Nucleus accumbens (tissue), 56 donors: ENCODE data around the gene TBX21.
"Not testable (repeated sequence)": the region's sequence is repeated elsewhere in the genome, so short reads cannot be mapped to it uniquely, and the experiment has no call there.

Experiments
- DNase-seq, 56 donors: peaks; one replicate each; lab custom pipeline; 2025; lab: John Stamatoyannopoulos, UW

Gene TBX21

DNA sequence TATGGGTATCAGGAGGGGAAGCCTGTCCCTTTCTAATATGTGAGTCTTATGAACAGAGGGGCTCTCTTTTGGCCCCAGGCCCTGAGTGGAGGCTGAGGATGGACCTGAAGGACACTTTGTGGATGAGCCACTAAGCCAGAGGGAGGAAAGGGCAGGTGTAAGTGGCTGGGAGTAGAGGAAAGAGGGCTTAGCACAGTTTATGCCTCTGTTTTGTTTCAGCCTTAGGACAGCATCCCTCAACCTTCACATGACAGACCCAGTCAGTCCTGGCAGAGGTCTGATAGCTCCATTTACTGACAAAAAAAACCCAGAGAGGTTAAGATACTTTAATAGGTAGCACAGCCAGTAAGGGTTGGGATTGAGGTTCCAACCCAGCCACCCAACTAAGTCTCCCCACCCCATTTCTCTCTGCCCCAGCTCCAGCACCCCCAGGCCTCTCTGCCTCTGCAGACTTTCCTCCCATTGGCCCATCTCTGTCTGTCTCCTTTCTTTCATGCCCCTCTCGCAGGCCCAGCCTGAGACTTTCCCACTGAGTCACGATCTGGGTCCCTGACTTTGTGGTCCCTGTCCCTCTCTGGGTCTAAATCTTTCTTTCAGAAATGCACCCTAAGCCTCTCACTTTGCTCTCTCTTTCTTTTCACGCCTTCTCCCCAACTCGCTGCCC is 4.7 kb upstream of the TBX21 start:
- DNase-seq, result no peak

DNA sequence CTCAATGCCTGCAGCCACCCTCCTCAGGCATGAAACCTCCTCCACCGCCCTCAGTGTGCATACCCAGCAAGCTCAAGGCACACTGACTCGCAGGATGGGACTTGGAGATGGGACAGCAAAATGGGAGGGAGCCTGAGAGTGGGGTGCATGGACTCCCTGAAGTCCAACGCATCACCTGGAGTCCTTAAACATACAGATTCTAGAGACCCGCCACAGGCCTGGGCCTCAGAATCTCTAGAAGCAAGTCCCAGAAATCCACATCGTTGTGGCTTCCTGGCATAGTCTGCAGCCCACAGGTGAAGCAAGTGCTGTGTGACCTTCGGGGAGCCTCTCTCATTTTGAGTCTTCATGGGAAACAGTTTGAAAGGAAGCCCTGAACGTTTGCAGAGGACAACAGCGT is 3.6 kb upstream of the TBX21 start:
- no peak for DNase-seq

- no peak for DNase-seq
Observed at GRCh38 chr17:47730681-47731080, 2.4 kb upstream of the TBX21 start.

- DNase-seq, result no peak
Observed at GRCh38 chr17:47731396-47731795, 1.6 kb upstream of the TBX21 start.

DNA sequence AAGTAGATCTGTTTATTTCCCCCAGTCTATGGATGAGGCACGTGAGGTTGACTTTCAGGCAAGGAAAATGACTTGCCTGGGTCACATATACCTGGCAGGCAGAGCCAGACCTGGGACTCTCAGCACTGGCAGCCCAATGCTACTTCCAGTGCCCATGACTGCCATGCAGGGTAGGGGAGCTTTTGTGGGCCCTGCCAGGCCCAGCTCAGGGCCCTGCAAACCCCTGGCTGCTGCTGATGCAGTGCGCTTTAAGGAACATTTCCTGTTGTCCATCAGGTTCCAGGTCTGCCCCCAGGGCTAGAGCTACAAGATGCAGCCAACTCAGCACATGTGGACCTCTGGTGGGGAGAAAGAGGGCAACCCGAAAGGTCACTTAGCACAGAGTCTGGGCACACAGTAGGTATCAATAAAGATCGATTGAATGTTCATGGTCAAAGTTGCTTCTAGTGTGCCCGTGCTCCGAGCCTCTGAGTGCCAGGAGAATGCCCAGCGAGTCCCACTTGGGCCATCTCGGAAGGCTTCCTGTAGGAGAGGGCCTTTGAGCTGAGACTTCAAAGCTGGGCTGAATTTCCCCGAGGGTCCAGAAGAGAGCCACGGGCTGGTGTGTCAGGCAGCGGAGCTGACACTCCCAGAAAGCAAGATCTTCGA is 513 bp upstream of the TBX21 start:
- no peak for DNase-seq

- DNase-seq, result no peak
Observed at GRCh38 chr17:47733674-47734410, 806 bp downstream of the TBX21 start.

DNA sequence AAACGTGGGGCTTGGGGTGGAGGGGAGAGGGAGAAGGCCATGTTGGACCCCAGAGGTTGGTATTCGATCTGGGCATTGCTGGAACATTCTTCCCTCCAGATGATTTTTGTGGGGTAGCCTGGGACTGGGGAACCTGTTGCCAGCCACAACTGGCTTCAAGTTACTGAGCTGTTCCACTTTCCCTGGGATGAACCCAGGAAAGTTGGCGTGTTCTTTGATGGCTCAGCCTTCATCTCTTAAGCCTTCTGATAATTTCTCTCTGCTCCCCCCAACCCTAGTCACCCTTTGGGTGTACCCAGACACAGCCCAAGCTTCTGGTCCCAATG is 2.1 kb downstream of the TBX21 start:
- DNase-seq, result no peak

GRCh38 chr17:47735536-47736011 is 2.5 kb downstream of the TBX21 start:
- no peak for DNase-seq

DNA sequence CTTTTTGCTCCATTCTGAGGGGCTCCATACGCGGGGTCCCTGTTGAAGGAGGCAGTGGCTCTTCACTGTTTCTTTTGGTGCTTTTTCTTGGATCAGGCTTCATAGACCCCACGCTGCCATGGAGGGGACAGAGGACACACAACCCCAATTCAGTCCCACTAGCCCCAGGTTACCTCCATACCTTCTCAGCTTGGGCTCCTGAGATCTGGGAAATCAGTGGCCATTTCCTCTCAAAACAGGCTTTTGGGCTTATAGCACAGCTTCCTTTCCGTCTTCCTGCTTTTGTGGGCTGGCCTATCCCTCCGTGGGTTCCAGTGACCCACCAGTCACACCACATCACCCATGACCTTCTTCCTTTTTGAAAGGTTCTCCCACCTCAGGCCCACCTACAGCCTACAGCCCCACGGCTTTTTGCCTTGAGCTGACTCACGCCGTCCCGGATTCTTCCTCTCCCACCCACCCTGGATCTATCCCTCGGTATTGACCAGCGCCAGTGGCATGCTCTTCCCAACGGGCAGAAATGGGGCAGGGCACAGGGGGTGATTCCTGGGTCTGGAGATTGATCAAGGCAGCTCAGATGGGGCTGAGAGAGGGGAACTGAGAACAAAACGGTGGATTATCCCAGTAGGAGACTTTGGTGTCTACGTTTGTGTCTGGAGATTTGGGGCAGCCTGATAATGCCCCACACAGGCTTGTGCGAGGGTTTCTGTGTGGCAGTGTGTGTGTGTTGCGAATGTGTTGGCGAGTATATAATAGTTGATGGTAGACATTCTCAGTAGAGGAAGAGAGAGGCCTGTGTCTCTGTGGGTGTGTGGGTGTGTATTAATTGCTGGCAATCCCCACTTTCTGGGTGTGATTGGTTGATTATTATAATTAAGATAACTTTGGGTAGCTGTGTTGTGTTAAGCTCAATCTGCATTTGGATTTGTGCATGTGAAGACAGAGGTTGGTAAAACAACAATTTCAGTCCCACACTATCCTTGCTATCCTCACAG is 3.8 kb downstream of the TBX21 start:
- no peak for DNase-seq

- DNase-seq, result no peak
Observed at GRCh38 chr17:47738178-47738577, 5.1 kb downstream of the TBX21 start.

- DNase-seq, result no peak
Observed at GRCh38 chr17:47739150-47739549, 6.1 kb downstream of the TBX21 start.

GRCh38 chr17:47739945-47740344 is 6.9 kb downstream of the TBX21 start:
- not testable (repeated sequence) for DNase-seq

- no peak for DNase-seq
Observed at GRCh38 chr17:47741109-47741792, 8.2 kb downstream of the TBX21 start.

DNA sequence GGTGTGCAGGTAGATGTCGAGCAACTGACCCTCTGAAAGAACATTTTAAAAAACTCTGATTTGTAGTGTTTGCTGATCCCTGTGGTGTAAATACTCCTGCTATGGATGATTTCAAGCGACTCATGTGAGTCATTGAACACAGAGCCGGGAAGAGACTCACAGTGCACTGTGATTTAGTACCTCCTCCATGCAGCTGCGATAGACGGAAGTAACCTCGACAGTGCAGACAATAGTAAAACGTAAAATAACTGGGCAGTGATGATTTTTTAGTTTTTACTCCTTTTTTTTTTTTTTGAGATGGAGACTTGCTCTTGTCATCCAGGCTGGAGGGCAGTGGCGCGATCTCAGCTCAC is 8.7 kb downstream of the TBX21 start:
- no peak for DNase-seq

DNA sequence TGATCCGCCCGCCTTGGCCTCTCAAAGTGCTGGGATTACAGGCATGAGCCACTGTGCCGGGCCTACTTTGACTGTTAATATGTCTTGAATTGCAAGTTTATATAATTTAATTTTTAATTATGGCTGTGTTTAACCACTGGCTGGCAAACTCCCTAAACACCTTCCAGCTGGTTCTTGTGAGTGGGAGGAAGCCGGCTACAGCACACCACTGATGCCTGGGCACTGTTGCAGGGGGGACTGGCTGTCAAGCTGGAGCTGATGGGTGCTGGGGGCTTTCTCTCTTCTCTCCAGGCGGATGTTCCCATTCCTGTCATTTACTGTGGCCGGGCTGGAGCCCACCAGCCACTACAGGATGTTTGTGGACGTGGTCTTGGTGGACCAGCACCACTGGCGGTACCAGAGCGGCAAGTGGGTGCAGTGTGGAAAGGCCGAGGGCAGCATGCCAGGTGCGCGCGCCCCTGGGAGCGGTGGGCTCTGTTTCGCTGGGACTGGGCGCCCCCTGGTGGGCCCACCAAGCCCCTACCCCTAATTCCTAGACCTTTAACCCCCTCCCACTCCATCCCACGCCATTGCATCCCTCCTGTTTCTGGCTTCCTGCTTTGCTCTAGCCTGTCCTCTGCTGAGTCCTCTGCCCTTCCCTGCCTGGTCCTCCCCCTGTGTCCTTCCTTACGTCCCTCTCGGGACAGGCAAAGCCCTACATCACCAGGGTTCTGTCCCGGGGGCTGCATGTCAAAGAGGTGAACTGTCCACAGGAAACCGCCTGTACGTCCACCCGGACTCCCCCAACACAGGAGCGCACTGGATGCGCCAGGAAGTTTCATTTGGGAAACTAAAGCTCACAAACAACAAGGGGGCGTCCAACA is 9.5 kb downstream of the TBX21 start:
- peak in 5 of 56 donors; percentile 0 to 19 (median 3) for DNase-seq

GRCh38 chr17:47744168-47745036 is 11.4 kb downstream of the TBX21 start:
- no peak for DNase-seq

DNA sequence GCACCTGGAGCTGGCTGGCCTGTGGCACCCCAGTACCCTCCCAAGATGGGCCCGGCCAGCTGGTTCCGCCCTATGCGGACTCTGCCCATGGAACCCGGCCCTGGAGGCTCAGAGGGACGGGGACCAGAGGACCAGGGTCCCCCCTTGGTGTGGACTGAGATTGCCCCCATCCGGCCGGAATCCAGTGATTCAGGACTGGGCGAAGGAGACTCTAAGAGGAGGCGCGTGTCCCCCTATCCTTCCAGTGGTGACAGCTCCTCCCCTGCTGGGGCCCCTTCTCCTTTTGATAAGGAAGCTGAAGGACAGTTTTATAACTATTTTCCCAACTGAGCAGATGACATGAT is 12.0 kb downstream of the TBX21 start:
- no peak for DNase-seq

DNA sequence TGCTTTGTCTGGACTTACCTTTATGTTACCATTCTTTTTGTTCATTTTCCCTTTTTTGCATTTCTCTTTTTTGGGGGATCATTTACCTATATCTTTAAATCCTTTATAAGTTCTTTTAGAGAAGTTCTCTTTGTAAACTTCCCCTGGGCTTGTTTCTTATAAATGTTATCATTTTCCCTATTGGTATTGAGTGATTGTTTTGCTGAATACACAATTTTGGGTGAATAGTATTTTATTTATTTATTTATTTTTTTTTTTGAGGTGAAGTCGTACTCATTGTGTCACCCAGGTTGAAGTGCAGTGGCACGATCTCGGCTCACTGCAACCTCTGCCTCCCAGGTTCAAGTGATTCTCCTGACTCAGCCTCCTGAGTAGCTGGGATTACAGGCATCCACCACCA is 18.4 kb downstream of the TBX21 start:
- no peak for DNase-seq
